HepG2 (cell line): Measurements from ENCODE around the gene GALNT16. TPM values are rescaled to one million over a fixed set of nuclear protein-coding genes. Genes with fewer than 3 reads are reported as not detected.

Source experiments
- ARNT ChIP-seq: fragments of 450-650 bp; IDR thresholded peaks from 2 replicates; pipeline ENCODE4 v1.6.1; 2017
- CERS6 ChIP-seq: sonication (generic); formaldehyde crosslinking; IDR thresholded peaks from 2 replicates; pipeline ENCODE4 v1.5.0; 2020; ENCODE audit warnings: missing genetic modification reagents
- KLF12 ChIP-seq: sonication (generic); formaldehyde crosslinking; IDR thresholded peaks from 2 replicates; pipeline ENCODE4 v1.4.0; 2020; ENCODE audit warnings: missing genetic modification reagents, borderline replicate concordance
- LCORL ChIP-seq, 2 experiments: fragments of 450-650 bp in 1 of 2; sonication (generic) in 1 of 2; formaldehyde crosslinking in 1 of 2; IDR thresholded peaks; 2 replicates each; pipeline versions ENCODE4 v1.5.0 to v1.6.1; 2017 to 2020; ENCODE audit warnings: antibody characterized with exemption in 1 of 2, missing genetic modification reagents in 1 of 2
- NCOA2 ChIP-seq: sonication (generic); formaldehyde crosslinking; IDR thresholded peaks from 2 replicates; pipeline ENCODE4 v1.8.0; 2022; ENCODE audit warnings: inconsistent platforms
- RAD51 ChIP-seq: fragments of 450-650 bp; IDR thresholded peaks from 2 replicates; pipeline ENCODE4 v1.6.1; 2016; ENCODE audit warnings: borderline replicate concordance
- TOE1 ChIP-seq: sonication (generic); formaldehyde crosslinking; IDR thresholded peaks from 2 replicates; pipeline ENCODE4 v1.4.0; 2020; ENCODE audit warnings: mild to moderate bottlenecking, missing genetic modification reagents
- ZFP37 ChIP-seq: sonication (generic); formaldehyde crosslinking; IDR thresholded peaks from 2 replicates; pipeline ENCODE4 v1.4.0; 2020; ENCODE audit warnings: missing genetic modification reagents, borderline replicate concordance
- ZFP41 ChIP-seq: sonication (generic); formaldehyde crosslinking; IDR thresholded peaks from 2 replicates; pipeline ENCODE4 v1.4.0; 2020; ENCODE audit warnings: mild to moderate bottlenecking, missing genetic modification reagents, borderline replicate concordance
- ZNF142 ChIP-seq: sonication (generic); formaldehyde crosslinking; IDR thresholded peaks from 2 replicates; pipeline ENCODE4 v1.4.0; 2020; ENCODE audit warnings: missing genetic modification reagents
- ZNF256 ChIP-seq: sonication (generic); formaldehyde crosslinking; conservative IDR thresholded peaks from 2 replicates; pipeline ENCODE4 v1.4.0; 2020; ENCODE audit warnings: missing genetic modification reagents
- ZNF276 ChIP-seq: sonication (generic); formaldehyde crosslinking; IDR thresholded peaks from 2 replicates; pipeline ENCODE4 v1.4.0; 2020; ENCODE audit warnings: mild to moderate bottlenecking, low read depth, missing genetic modification reagents
- ZNF609 ChIP-seq: sonication (generic); formaldehyde crosslinking; IDR thresholded peaks from 2 replicates; pipeline ENCODE4 v1.4.0; 2020; ENCODE audit warnings: mild to moderate bottlenecking, missing genetic modification reagents, borderline replicate concordance
- ZNF775 ChIP-seq: sonication (generic); formaldehyde crosslinking; IDR thresholded peaks from 2 replicates; pipeline ENCODE4 v1.4.0; 2020; ENCODE audit warnings: missing genetic modification reagents, mild to moderate bottlenecking, moderate library complexity, borderline replicate concordance
- ZNF782 ChIP-seq: sonication (generic); formaldehyde crosslinking; IDR thresholded peaks from 2 replicates; pipeline ENCODE4 v1.4.0; 2020; ENCODE audit warnings: missing genetic modification reagents, mild to moderate bottlenecking, borderline replicate concordance
- polyA plus RNA-seq, 8 experiments: library from polyadenylated mRNA; depleted of rRNA in 3 of 8; stranded (reverse) in 7 of 8; unstranded in 1 of 8; fragments of >200 nt; fragmentation: Illumina TruSeq in 4 of 8; extraction: Trizol in 4 of 8; gene quantifications; 2 replicates each; pipeline versions ENCODE4 v1.2.1 to v1.2.3, GENCODE V29; 2011 to 2016; ENCODE audit warnings: low read depth in 4 of 8, missing spikeins in 1 of 8, mixed read lengths in 1 of 8; ENCODE audit not compliant: insufficient read depth in 1 of 8
- total RNA-seq, 5 experiments: library from RNA; depleted of rRNA; stranded (reverse); fragments of >200 nt; fragmentation: Illumina TruSeq; extraction: Trizol; gene quantifications; 2 replicates each; pipeline ENCODE4 v1.2.3, GENCODE V29; 2016; ENCODE audit warnings: low read depth in 1 of 5

The GALNT16 gene
- total and polyA plus RNA-seq, 2 of the 13 experiments (the other 11 are each of a cell fraction or from before 2014, with no cell fraction given): 0.54 to 0.82 TPM

- TF ChIP-seq ZFP41 (no peak), ZFP37 (CRISPR knock-in tag) (no peak), LCORL (IDR thresholded peaks at IDR 0.05) (no peak), LCORL (CRISPR knock-in tag; IDR thresholded peaks at IDR 0.05) (0 out of 2 replicates have a peak, but pooled peaks have one; percentile 12), ARNT (no peak), NCOA2 (CRISPR knock-in tag) (no peak), ZNF256 (no peak), CERS6 (CRISPR knock-in tag) (no peak), ZNF782 (no peak), ZNF276 (CRISPR knock-in tag) (no peak), RAD51 (no peak), ZNF609 (CRISPR knock-in tag) (no peak), KLF12 (CRISPR knock-in tag) (no peak), TOE1 (CRISPR knock-in tag) (no peak), ZNF142 (no peak), ZNF775 (CRISPR knock-in tag) (no peak)
Measured at GRCh38 chr14:69261761-69262331, 1.9 kb downstream of the GALNT16 start (continued).
